OCI-LY7 (cell line): ENCODE data around the gene FARP2. TPM values are rescaled to one million over a fixed set of nuclear protein-coding genes. Genes with fewer than 3 reads are reported as not detected.
A peak's percentile ranks its signal among the peaks of the same experiment; 100 is the strongest.

Source experiments
- BruUV-seq: library from RNA; stranded (reverse); fragments of 400-500 nt; replicated peaks from 2 replicates; lab custom pipeline; 2021; lab: Mats Ljungman, UMichigan
- CTCF ChIA-PET: fragments of 300-600 bp; sonication (Branson Sonifier 250); formaldehyde crosslinking; loops from one replicate; lab custom pipeline; 2022; ENCODE audit warnings: antibody characterized with exemption; ENCODE audit not compliant: unreplicated experiment; lab: Charles Lee
- POLR2A ChIA-PET: fragments of 300-600 bp; sonication (Branson Sonifier 250); formaldehyde crosslinking; loops from one replicate; lab custom pipeline; 2022; ENCODE audit warnings: antibody characterized with exemption; lab: Charles Lee
- DNase-seq: peaks from one replicate; pipeline ENCODE4 v3.0.0-alpha.2; 2015; ENCODE audit warnings: low spot score
- H2AFZ ChIP-seq: fragments of 200-600 bp; sonication (generic), shearing (Covaris generic); 2 replicates; pipeline ENCODE4 v1.6.1; 2014; ENCODE audit warnings: mild to moderate bottlenecking, antibody characterized with exemption, low read length, moderate library complexity
- H3K27ac ChIP-seq: fragments of 200-600 bp; sonication (generic); 2 replicates; pipeline ENCODE4 v1.5.1; 2014; ENCODE audit warnings: mixed run types, low read depth, mild to moderate bottlenecking, moderate library complexity, low read length, inconsistent platforms; ENCODE audit not compliant: poor library complexity, severe bottlenecking
- H3K36me3 ChIP-seq: fragments of 200-600 bp; sonication (generic); 2 replicates; pipeline ENCODE4 v1.6.1; 2014; ENCODE audit warnings: mild to moderate bottlenecking, antibody characterized with exemption, low read length, moderate library complexity, mixed read lengths; ENCODE audit not compliant: insufficient read depth
- H3K4me1 ChIP-seq: fragments of 200-600 bp; sonication (generic); 2 replicates; pipeline ENCODE4 v1.5.1; 2014; ENCODE audit warnings: mild to moderate bottlenecking, low read length; ENCODE audit not compliant: insufficient read depth, poor library complexity, severe bottlenecking
- H3K4me2 ChIP-seq: fragments of 200-600 bp; sonication (generic); 2 replicates; pipeline ENCODE4 v1.6.1; 2014; ENCODE audit warnings: mild to moderate bottlenecking, low read length
- H3K4me3 ChIP-seq: fragments of 200-600 bp; sonication (generic); 2 replicates; pipeline ENCODE4 v1.5.1; 2014; ENCODE audit warnings: mild to moderate bottlenecking, low read depth, low read length; ENCODE audit not compliant: poor library complexity, severe bottlenecking
- H3K79me2 ChIP-seq: fragments of 200-600 bp; sonication (generic); 2 replicates; pipeline ENCODE4 v1.6.1; 2016; ENCODE audit warnings: low read depth, mild to moderate bottlenecking, low read length, moderate library complexity, mixed read lengths; ENCODE audit not compliant: insufficient read depth
- H3K9me2 ChIP-seq: fragments of 200-600 bp; sonication (generic); 2 replicates; pipeline ENCODE4 v1.6.1; 2016; ENCODE audit warnings: mild to moderate bottlenecking, low read length, mixed read lengths; ENCODE audit not compliant: insufficient read depth
- H3K9me3 ChIP-seq: fragments of 200-600 bp; sonication (generic); 2 replicates; pipeline ENCODE4 v1.6.1; 2014; ENCODE audit warnings: mild to moderate bottlenecking, mixed run types, low read length, mixed read lengths
- H4K20me1 ChIP-seq: fragments of 200-600 bp; sonication (generic); 2 replicates; pipeline ENCODE4 v1.6.1; 2014; ENCODE audit warnings: mild to moderate bottlenecking, antibody characterized with exemption, low read length, moderate library complexity, mixed read lengths; ENCODE audit not compliant: insufficient read depth
- EZH2phosphoT487 ChIP-seq: fragments of 200-600 bp; sonication (generic); IDR thresholded peaks from 2 replicates; pipeline ENCODE4 v1.6.1; 2018; ENCODE audit warnings: low read depth, borderline replicate concordance, mild to moderate bottlenecking, mixed run types, antibody characterized with exemption, low read length, moderate library complexity, mixed read lengths
- intact Hi-C: fragments of 100-400 bp; cut with micrococcal nuclease; formaldehyde crosslinking; loops from one replicate; pipeline ENCODE4 v1.10.0; 2022; ENCODE audit not compliant: unreplicated experiment
- total RNA-seq, 2 experiments: library from RNA; depleted of rRNA in 1 of 2; stranded (reverse); fragments of >200 nt in 1 of 2; shearing (Covaris generic) in 1 of 2; gene quantifications; 2 replicates each; pipeline ENCODE4 v1.2.3, GENCODE V29; 2014 to 2022
- TF ChIP-seq, protein P1 (sequence below): fragments of 200-600 bp; sonication (generic); conservative IDR thresholded peaks from 2 replicates; pipeline ENCODE4 v1.5.1; 2014; ENCODE audit warnings: mild to moderate bottlenecking, antibody characterized with exemption, low read length, moderate library complexity, mixed read lengths

FARP2 gene
- total RNA-seq, 2 experiments from 2014 or later = 33.6 to 52.7 TPM

DNA sequence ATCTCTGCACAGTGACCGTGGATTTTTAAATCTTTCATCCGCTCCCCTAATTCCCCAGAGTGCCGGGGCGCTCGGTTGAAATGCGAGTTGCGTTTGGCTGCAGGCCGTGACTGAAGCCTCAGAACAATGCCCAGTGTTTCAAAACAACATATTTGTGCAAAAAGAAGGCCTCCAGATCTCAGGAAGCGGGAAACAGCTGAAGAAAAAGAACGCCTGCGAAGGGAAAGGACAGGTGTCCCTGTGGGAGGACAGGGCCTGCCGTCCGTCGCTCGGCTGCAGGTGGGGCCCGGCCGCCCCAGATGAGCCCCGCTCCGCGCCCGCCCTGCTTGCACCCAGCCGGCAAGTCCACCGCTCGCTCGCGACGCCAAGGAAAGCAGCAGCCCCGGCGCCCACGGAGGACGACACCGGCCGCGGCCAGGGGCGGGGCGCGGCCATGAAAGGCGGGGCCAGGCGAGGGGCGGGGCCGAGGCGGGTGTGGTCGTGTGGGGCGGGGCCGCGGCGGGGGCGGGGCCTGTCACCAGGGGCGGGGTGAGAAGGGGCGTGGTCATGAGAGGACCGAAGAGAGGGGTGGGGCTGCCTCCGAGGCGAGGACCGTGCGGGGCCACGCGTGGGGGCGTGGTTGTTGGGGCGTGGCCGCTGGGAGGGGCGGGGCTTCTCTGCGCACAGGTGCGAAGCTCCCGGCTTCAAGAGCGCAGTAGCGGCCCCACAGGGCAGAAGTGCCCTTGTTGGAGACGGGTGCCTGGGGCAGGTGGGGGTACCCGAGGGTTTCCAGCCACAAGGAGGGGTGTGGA, 184.9 kb downstream of the FARP2 start:
- ChIA-PET POLR2A (no interaction called here), CTCF (no interaction called here)
- H3K79me2 ChIP-seq = no peaks in the 10 kb centered on the region
- H3K9me2 ChIP-seq = no peaks in the 10 kb centered on the region
- no peak for TF ChIP-seq EZH2phosphoT487
- TF ChIP-seq, protein P1, sequence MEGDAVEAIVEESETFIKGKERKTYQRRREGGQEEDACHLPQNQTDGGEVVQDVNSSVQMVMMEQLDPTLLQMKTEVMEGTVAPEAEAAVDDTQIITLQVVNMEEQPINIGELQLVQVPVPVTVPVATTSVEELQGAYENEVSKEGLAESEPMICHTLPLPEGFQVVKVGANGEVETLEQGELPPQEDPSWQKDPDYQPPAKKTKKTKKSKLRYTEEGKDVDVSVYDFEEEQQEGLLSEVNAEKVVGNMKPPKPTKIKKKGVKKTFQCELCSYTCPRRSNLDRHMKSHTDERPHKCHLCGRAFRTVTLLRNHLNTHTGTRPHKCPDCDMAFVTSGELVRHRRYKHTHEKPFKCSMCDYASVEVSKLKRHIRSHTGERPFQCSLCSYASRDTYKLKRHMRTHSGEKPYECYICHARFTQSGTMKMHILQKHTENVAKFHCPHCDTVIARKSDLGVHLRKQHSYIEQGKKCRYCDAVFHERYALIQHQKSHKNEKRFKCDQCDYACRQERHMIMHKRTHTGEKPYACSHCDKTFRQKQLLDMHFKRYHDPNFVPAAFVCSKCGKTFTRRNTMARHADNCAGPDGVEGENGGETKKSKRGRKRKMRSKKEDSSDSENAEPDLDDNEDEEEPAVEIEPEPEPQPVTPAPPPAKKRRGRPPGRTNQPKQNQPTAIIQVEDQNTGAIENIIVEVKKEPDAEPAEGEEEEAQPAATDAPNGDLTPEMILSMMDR = no peak
- BruUV-seq = no TSS peak
- H3K4me3 ChIP-seq = no peak overlapping the region
- H3K4me2 ChIP-seq = no peak overlapping the region
- H3K27ac ChIP-seq = no peak overlapping the region
- H3K9me3 ChIP-seq = no peaks in the 10 kb centered on the region
- no peaks in the 10 kb centered on the region for H3K4me1 ChIP-seq
- intact Hi-C loops = no loop called here
- H3K36me3 ChIP-seq = no peaks in the 10 kb centered on the region
- H4K20me1 ChIP-seq = no peaks in the 10 kb centered on the region
- H2AFZ ChIP-seq = no peak overlapping the region
- DNase-seq = peak; percentile 34

DNA sequence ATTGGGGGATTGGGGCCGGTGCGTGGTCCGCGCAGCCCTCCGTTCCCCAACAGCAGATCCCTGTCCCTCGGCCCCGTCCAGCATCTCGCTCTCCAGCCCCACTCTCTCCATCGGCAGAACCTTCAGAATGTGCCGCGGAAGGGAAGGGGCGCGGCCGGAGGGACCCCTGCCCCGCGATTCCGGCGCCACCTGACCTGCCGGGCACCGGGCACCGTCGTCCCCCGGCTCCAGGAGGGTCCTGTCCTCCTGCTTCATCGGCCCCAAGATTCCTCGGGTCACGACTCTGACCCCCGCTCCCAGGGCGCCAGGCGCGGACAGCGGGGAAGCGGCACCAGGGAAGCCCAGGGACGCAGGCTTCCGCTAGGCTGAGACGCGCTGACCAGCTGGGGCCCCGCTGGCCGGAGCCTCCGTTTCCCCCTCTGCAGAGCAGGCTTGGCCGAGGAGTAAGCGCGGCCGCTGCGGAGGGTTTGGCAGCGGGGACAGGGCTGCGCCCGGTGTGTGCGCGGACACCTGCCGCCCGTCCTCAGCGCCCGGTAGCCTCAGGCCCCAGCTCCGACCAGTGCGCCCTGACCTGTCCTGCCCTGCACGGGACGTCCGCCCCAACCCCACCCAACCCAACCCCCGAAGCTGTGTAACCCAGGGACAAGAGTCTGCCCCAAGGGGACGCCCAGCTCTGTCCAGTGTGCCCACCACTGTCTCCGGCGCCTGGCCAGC, 185.6 kb downstream of the FARP2 start:
- H3K27ac ChIP-seq = no peak overlapping the region
- TF ChIP-seq, protein P1 = no peak
- no peak for TF ChIP-seq EZH2phosphoT487
- no peaks in the 10 kb centered on the region for H3K36me3 ChIP-seq
- ChIA-PET CTCF (no interaction called here), POLR2A (no interaction called here)
- H3K4me2 ChIP-seq = no peak overlapping the region
- H3K79me2 ChIP-seq = no peaks in the 10 kb centered on the region
- H4K20me1 ChIP-seq = no peaks in the 10 kb centered on the region
- H3K9me2 ChIP-seq = no peaks in the 10 kb centered on the region
- no TSS peak for BruUV-seq
- H3K9me3 ChIP-seq = no peaks in the 10 kb centered on the region
- H3K4me1 ChIP-seq = no peaks in the 10 kb centered on the region
- no peak for DNase-seq
- intact Hi-C loops = no loop called here
- no peak overlapping the region for H3K4me3 ChIP-seq
- H2AFZ ChIP-seq = no peak overlapping the region

DNA sequence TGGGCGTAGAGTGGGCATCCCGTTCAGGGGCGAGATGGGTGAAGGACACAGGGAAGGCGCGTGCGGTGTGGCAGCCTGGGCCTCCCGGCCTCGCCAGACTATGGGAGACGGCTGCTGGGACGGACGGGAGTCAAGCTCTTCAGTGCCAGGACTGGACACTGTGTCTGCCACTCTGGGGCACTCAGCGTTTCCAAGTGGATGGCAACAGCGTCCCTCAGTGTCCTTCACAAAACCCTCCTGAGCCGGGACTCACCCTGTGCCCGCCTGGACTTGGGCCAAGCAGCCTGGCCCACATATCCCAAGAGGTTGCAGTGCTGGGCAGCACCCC, 186.2 kb downstream of the FARP2 start:
- Histone ChIP-seq H4K20me1 (no peaks in the 10 kb centered on the region), H3K27ac (no peak overlapping the region), H3K9me3 (no peaks in the 10 kb centered on the region), H2AFZ (no peak overlapping the region), H3K4me3 (no peak overlapping the region), H3K4me2 (no peak overlapping the region), H3K4me1 (no peaks in the 10 kb centered on the region), H3K9me2 (no peaks in the 10 kb centered on the region), H3K36me3 (no peaks in the 10 kb centered on the region), H3K79me2 (no peaks in the 10 kb centered on the region)
- ChIA-PET CTCF (interaction anchor here (0.7 kb wide), 1 partner anchor 231 kb away, joined by 4 read pairs; no protein-coding TSS in a partner anchor), POLR2A (no interaction called here)
- TF ChIP-seq, protein P1 = no peak
- TF ChIP-seq EZH2phosphoT487 = no peak
- intact Hi-C loops = no loop called here
- DNase-seq = no peak
- no TSS peak for BruUV-seq
